ENCODE results near the gene MELTF.

MELTF gene

DNA sequence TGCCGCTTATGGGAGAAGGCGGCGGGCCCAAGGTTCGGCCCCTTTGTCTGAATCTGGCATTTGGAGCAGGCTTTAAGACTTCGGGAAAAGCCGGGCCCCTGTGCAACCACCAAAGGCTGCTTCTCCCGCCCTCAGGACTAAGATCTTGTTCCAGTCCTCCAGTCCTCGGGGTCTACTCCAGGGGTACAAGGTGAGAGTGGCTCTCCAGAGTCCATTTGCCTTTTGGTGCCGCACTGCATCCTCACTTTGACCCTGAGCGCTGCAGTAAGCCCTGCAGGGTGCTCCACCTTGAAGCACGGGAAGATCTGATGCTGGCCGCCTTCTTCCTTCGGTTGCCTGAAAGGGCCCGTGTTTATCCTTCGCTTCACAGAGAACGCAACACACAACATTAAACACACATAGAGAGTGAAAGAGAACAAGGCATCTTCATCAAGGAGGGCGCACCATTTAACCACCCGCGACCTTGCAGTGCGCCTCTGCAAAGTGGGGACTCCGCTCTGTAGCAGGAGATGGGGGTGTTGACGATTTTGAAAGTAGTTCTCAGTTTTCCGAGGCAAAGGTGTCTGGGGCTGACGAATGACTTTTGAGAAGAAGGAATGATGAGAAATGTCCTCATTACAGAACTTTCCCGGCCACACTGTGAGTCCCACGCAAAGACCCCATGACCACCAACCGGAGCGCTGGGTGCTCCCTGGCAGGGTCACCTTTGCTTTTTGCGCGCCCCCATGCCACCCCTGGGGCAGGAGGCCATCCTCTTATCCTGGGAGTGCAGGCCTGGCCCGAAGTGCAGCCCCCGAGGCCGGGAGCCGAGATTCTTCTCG lies 62.0 kb downstream of the MELTF start:
- DNase-seq, result no peak

DNA sequence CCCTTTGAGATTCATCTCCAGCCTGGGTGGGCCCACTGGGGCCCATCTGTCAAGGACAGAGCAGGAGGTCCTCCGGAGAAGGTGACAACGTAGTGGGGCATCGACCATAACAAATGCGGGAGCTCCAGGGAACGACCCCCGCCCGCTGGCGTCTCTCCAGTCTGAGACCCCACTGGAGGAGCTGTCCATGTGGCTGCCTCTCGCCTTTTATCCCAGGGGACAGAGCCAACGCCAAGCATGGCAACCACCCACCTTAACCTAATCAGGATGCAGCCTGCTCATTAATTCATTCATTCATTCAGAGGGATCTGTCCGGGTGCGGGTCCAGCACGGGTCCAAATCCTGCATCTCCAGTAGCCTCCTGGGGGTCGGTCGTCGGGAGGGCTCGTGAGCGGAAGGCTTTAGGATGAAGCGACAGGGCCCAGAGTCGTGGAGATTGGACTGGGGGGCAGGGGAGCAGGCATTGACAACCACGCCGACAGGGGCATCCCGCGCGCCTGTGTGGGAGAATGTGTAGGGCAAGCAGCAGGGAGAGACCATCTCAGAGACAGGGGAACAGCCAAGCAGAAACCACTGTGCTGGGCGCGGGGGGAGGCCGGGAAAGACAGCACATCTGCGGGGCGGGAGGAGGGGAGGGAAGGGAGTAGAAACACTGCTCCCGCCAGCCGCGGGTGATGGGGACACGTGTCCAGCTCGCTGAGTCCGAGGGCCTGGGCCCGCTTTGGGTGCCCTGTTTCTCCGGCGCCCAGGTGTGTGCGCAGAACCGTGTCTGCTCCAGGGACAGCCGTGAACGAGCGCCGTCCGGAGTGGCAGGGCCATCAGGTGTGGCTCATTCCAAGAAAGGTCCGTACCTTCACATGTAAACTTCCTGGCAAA lies 62.9 kb downstream of the MELTF start:
- DNase-seq, result no peak

DNA sequence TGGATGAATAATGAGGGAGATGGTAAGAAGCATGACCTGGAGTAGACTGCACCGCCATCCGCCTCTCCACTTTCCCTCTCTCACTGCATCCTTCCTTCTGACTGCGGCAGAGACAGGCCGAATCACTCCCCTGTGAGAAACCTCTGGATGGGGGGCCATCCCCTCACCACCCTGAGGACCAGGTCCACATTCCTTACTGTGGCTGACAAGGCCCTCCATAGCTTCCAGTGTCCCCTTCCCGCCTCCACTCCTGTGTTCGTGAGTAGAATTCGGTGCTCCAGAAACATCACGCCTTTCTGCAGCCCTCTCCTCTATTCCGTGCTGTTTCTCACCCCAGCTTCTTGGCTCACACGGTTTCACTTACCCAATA lies 63.8 kb downstream of the MELTF start:
- DNase-seq, result no peak

DNA sequence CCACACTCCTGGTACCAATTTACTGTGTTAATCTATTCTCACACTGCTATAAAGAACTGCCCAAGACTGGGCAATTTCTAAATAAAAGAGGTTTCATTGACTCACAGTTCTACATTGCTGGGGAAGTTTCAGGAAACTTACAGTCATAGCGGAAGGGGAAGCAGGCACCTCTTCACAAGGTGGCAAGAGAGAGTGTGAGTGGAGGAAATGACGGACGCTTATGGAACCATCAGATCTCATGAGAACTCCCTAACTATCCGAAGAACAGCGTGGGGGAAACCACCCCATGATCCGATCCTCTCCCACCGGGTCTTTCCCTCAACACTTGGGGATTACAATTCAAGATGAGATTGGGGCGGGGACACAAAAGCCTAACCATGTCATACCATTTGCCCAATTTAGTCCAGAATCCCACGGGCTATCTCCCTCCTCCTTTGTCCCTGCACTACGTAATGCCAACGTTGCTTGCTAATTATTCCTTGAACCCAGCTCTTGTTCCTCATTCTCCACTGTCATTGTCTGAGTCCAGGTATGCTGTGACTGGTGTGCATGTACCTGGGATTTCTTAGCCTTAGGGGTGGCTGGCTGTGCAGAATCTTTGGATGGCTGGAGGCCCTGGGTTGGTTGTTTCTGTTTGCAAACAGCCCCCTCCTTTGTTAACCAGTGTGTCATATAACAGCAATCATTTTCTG lies 64.4 kb downstream of the MELTF start:
- DNase-seq, result no peak

DNA sequence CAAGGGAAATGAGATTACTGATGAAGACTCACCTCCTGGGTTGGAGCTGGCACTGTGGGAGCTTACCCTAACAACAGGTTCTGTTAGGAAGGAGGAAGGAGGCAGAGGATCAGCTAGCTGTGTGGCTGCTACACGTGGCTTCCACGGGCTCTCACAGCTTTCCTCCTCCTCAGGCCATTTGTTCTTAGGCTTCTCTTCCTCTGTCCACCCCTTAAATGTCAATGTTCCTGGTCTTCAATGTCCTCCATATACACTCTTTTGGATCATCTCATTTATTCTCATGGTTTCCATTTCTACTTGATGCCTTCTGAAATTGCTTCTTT lies 66.0 kb downstream of the MELTF start:
- DNase-seq, result no peak

DNA sequence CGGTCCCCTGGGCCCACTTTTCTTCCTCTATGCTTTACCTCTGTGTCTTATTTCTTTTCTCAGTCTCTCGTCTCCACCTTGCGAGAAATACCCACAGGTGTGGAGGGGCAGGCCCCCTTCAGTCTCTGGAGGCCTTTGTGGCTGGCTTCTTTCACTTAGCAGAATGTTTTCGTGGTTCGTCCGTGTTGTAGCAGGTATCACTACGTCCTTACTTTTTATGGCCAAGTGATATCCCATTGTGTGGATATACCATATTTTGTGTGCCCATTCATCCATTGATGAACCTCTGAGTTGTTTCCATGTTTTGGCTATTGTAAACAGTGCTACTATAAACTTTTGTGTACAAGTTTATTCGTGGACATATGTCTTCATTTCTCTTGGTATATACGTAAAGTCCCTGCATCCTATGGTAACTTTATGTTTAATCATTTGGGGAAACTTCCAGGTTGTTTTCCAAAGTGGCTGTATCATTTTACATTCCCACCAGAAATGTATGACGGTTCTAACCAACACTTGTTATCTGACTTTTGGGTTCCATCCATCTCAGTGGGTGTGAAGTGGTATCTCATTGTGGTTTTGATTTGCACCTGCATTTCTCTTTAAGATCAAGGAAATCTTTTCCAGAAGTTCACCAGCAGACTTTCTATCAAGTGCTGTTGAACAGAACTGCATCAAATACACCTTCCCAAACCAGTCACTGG lies 66.5 kb downstream of the MELTF start:
- DNase-seq, result no peak

DNA sequence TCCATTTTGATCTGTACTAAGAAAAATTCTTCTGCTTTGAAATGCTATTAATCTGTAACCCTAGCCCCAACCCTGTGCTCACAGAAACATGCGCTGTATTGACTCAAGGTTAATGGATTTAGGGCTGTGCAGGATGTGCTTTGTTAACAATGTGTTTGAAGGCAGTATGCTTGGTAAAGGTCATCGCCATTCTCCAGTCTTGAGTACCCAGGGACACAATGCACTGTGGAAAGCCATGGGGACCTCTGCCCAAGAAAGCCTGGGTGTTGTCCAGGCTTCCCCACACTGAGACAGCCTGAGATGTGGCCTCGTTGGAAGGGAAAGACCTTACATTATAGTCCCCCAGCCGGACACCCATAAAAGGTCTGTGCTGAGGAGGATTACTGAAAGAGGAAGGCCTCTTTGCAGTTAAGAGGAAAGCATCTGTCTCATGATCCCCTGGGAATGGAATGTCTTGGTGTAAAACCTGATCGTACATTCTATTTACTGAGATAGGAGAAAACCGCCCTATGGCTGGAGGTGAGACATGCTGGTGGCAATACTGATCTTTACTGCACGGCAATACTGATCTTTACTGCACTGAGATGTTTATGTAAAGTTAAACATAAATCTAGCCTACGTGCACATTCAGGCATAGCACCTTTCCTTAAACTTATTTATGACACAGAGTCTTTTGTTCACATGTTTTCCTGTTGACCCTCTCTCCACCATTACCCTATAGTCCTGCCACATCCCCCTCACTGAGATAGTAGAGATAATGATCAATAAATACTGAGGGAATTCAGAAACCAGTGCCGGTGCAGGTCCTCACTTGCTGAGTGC lies 67.3 kb downstream of the MELTF start:
- no peak for DNase-seq

DNA sequence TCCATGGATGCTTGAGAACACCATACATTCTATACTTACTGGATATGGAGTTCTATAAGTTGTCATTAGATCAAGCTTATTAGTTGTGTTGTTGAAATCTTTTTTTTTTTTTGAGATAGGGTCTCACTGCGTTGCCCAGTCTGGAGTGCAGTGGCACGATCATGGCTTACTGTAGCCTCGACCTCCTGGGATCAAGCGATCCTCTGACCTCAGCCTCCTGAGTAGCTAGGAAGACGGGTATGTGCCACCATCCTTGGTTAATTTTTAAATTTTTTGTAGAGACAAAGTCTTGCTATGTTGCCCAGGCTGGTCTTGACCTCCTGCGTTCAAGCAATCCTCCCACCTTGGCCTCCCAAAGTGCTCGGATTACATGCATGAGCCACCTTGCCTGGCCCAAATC lies 74.8 kb downstream of the MELTF start:
- DNase-seq, result no peak
